ENCODE data around the gene ERRFI1. TPM values are rescaled to one million over a fixed set of nuclear protein-coding genes. Genes with fewer than 3 reads are reported as not detected.

Gene ERRFI1
- total RNA-seq, 4 donors from 2014 or later, result 184 to 310 (median 254) TPM

- no peak for TF ChIP-seq CTCF (IDR thresholded peaks at IDR 0.05; ENCODE audit: low read depth)
Measured at GRCh38 chr1:8015809-8016165, 10.3 kb downstream of the ERRFI1 start.

GRCh38 chr1:8015036-8015808 lies 10.9 kb downstream of the ERRFI1 start:
- TF ChIP-seq CTCF (IDR thresholded peaks at IDR 0.05; ENCODE audit: low read depth), result no peak

- TF ChIP-seq CTCF (IDR thresholded peaks at IDR 0.05; ENCODE audit: low read depth), result no peak
Measured at GRCh38 chr1:8014381-8014988, 11.6 kb downstream of the ERRFI1 start.

- no peak for TF ChIP-seq CTCF (IDR thresholded peaks at IDR 0.05; ENCODE audit: low read depth)
Measured at GRCh38 chr1:8013800-8014199, 12.3 kb downstream of the ERRFI1 start.

GRCh38 chr1:8013399-8013798 lies 12.7 kb downstream of the ERRFI1 start:
- TF ChIP-seq CTCF (IDR thresholded peaks at IDR 0.05; ENCODE audit: low read depth), result no peak

GRCh38 chr1:8012955-8013354 lies 13.2 kb downstream of the ERRFI1 start:
- TF ChIP-seq CTCF (IDR thresholded peaks at IDR 0.05; ENCODE audit: low read depth), result no peak

GRCh38 chr1:8011923-8012858 lies 13.9 kb downstream of the ERRFI1 start:
- TF ChIP-seq CTCF (IDR thresholded peaks at IDR 0.05; ENCODE audit: low read depth), result no peak

Measured in subcutaneous adipose tissue (tissue), 4 donors.